HL-60 (cell line): ENCODE results near the gene NAA80.

Experiments used
- DNase-seq, 2 experiments: peaks; one replicate each; pipeline ENCODE4 v3.0.0-alpha.2; 2010 to 2020; ENCODE audit warnings: low read depth in 1 of 2, low spot score in 1 of 2
- H3K27ac ChIP-seq: fragments of 250-450 bp; sonication (Bioruptor Pico); replicated peaks from 2 replicates; pipeline ENCODE4 v1.5.1; 2020; ENCODE audit warnings: mild to moderate bottlenecking, moderate library complexity
- H3K27me3 ChIP-seq: fragments of 250-450 bp; sonication (Bioruptor Pico); 2 replicates; pipeline ENCODE4 v1.5.1; 2021; ENCODE audit warnings: mild to moderate bottlenecking, moderate library complexity; ENCODE audit not compliant: insufficient read depth, poor library complexity, severe bottlenecking
- H3K4me3 ChIP-seq: replicated peaks from 2 replicates; pipeline ENCODE4 v1.5.1; 2011; ENCODE audit warnings: mild to moderate bottlenecking, control low read depth, low read length; ENCODE audit not compliant: insufficient read depth
- GABPA ChIP-seq: IDR thresholded peaks from 2 replicates; pipeline ENCODE4 v1.6.1; 2012; ENCODE audit warnings: low read depth
- POLR2AphosphoS5 ChIP-seq: IDR thresholded peaks from 2 replicates; pipeline ENCODE4 v1.6.1; 2012; ENCODE audit warnings: low read depth
- SPI1 ChIP-seq: IDR thresholded peaks from 2 replicates; pipeline ENCODE4 v1.6.1; 2012; ENCODE audit warnings: low read depth, mild to moderate bottlenecking, borderline replicate concordance
- TF ChIP-seq, protein P1 (sequence below): IDR thresholded peaks from 2 replicates; pipeline ENCODE4 v1.6.1; 2012; ENCODE audit warnings: low read depth; ENCODE audit not compliant: insufficient replicate concordance
- TF ChIP-seq, protein P2 (sequence below): IDR thresholded peaks from one replicate; pipeline ENCODE4 v1.5.1; 2011; ENCODE audit warnings: low read length, control low read depth, inconsistent platforms; ENCODE audit not compliant: insufficient read depth

Gene NAA80

DNA sequence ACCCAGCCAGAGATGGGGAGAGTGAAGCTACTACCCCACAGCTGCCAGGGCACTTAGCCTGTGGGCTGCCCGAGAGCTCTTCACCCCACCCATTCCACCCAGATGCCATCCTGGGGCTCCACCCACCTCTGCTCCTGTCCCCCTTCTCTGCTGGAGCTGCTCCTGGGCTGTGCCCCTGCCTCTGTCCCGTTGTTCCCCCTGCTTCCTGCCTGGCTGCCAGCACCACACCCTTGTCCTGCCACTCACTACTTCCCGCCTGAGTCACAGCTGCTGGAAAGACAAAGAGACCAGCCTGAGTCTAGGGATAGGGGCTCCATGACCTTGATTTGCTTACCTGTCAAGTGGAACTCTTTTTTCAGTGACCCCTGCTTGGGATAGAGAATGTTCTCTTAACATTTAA, 50.8 kb downstream of the NAA80 start:
- no peak for DNase-seq
- H3K4me3 ChIP-seq = no peak overlapping the region
- no peaks in the 10 kb centered on the region for H3K27me3 ChIP-seq
- H3K27ac ChIP-seq = no peak overlapping the region; the same call in 1 of the 2 replicates
- TF ChIP-seq SPI1 = no peak
- TF ChIP-seq, protein P1, sequence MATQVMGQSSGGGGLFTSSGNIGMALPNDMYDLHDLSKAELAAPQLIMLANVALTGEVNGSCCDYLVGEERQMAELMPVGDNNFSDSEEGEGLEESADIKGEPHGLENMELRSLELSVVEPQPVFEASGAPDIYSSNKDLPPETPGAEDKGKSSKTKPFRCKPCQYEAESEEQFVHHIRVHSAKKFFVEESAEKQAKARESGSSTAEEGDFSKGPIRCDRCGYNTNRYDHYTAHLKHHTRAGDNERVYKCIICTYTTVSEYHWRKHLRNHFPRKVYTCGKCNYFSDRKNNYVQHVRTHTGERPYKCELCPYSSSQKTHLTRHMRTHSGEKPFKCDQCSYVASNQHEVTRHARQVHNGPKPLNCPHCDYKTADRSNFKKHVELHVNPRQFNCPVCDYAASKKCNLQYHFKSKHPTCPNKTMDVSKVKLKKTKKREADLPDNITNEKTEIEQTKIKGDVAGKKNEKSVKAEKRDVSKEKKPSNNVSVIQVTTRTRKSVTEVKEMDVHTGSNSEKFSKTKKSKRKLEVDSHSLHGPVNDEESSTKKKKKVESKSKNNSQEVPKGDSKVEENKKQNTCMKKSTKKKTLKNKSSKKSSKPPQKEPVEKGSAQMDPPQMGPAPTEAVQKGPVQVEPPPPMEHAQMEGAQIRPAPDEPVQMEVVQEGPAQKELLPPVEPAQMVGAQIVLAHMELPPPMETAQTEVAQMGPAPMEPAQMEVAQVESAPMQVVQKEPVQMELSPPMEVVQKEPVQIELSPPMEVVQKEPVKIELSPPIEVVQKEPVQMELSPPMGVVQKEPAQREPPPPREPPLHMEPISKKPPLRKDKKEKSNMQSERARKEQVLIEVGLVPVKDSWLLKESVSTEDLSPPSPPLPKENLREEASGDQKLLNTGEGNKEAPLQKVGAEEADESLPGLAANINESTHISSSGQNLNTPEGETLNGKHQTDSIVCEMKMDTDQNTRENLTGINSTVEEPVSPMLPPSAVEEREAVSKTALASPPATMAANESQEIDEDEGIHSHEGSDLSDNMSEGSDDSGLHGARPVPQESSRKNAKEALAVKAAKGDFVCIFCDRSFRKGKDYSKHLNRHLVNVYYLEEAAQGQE = no peak
- TF ChIP-seq, protein P2, sequence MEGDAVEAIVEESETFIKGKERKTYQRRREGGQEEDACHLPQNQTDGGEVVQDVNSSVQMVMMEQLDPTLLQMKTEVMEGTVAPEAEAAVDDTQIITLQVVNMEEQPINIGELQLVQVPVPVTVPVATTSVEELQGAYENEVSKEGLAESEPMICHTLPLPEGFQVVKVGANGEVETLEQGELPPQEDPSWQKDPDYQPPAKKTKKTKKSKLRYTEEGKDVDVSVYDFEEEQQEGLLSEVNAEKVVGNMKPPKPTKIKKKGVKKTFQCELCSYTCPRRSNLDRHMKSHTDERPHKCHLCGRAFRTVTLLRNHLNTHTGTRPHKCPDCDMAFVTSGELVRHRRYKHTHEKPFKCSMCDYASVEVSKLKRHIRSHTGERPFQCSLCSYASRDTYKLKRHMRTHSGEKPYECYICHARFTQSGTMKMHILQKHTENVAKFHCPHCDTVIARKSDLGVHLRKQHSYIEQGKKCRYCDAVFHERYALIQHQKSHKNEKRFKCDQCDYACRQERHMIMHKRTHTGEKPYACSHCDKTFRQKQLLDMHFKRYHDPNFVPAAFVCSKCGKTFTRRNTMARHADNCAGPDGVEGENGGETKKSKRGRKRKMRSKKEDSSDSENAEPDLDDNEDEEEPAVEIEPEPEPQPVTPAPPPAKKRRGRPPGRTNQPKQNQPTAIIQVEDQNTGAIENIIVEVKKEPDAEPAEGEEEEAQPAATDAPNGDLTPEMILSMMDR = no peak
- TF ChIP-seq POLR2AphosphoS5 = no peak
- no peak for TF ChIP-seq GABPA

DNA sequence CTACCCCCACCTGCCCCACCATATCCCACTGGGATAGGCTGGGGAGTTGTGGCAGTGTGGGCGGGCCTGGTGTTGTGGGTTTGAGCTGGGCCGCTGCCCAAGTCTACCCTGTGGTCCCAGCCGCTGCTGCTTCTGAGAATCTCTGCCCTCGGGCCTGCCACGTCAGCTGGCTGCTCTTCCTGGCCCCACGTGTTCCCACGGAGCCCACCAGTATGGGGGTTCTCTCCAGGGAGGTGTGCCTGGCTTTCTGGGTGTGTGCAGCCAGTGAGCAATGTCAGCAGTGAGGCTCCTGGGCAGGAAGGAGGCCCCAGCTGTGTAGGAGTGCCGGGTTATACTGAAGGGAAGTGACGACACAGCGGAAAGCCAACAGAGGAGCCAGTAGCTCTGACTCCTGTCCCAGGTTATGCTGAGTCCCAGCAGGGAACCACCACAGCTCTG, 52.7 kb downstream of the NAA80 start:
- H3K27me3 ChIP-seq = no peaks in the 10 kb centered on the region
- peak overlapping the region; percentile 41 for H3K4me3 ChIP-seq
- H3K27ac ChIP-seq = peak overlapping the region; percentile 74
- TF ChIP-seq, protein P1 = no peak
- TF ChIP-seq SPI1 = peak; percentile 56; the same call in 1 of the 2 replicates
- no peak for TF ChIP-seq POLR2AphosphoS5
- peak; percentile 77; the same call in 1 of the 2 replicates for TF ChIP-seq GABPA
- TF ChIP-seq, protein P2 = no peak
- peak in 1 of 2 experiments; percentile 92 for DNase-seq
